H9 (cell line): Measurements from ENCODE around the gene TOGARAM1. TPM values are rescaled to one million over a fixed set of nuclear protein-coding genes. Genes with fewer than 3 reads are reported as not detected.

ENCODE experiments used
- DNase-seq: peaks from one replicate; pipeline ENCODE4 v3.0.0-alpha.2; 2017
- H2AFZ ChIP-seq: one replicate; pipeline ENCODE4 v1.6.1; 2013; ENCODE audit warnings: mild to moderate bottlenecking, low read length, control low read depth, moderate library complexity
- H2AK5ac ChIP-seq: 2 replicates; pipeline ENCODE4 v1.6.1; 2013; ENCODE audit warnings: low read length, control low read depth, mixed read lengths; ENCODE audit not compliant: insufficient read length
- H2BK120ac ChIP-seq: one replicate; pipeline ENCODE4 v1.6.1; 2013; ENCODE audit warnings: low read depth, mild to moderate bottlenecking, low read length, control low read depth, inconsistent platforms; ENCODE audit not compliant: poor library complexity, severe bottlenecking
- H2BK12ac ChIP-seq: 2 replicates; pipeline ENCODE4 v1.6.1; 2013; ENCODE audit warnings: low read length, control low read depth, mixed read lengths, low read depth; ENCODE audit not compliant: insufficient read length
- H2BK15ac ChIP-seq: 2 replicates; pipeline ENCODE4 v1.6.1; 2013; ENCODE audit warnings: low read depth, low read length, control low read depth
- H2BK20ac ChIP-seq: one replicate; pipeline ENCODE4 v1.6.1; 2013; ENCODE audit warnings: low read depth, mild to moderate bottlenecking, low read length, control low read depth, inconsistent platforms; ENCODE audit not compliant: poor library complexity, severe bottlenecking
- H2BK5ac ChIP-seq: 2 replicates; pipeline ENCODE4 v1.6.1; 2013; ENCODE audit warnings: low read length, control low read depth, mixed read lengths; ENCODE audit not compliant: insufficient read length
- H3K14ac ChIP-seq: 2 replicates; pipeline ENCODE4 v1.6.1; 2013; ENCODE audit warnings: low read length, control low read depth; ENCODE audit not compliant: insufficient read depth
- H3K18ac ChIP-seq: 2 replicates; pipeline ENCODE4 v1.6.1; 2013; ENCODE audit warnings: low read depth, mild to moderate bottlenecking, mixed read lengths, low read length, control low read depth; ENCODE audit not compliant: insufficient read length
- H3K23ac ChIP-seq: 2 replicates; pipeline ENCODE4 v1.6.1; 2013; ENCODE audit warnings: low read length, control low read depth, mixed read lengths, low read depth; ENCODE audit not compliant: insufficient read length
- H3K23me2 ChIP-seq: 2 replicates; pipeline ENCODE4 v1.6.1; 2013; ENCODE audit warnings: low read depth, mild to moderate bottlenecking, mixed read lengths, low read length, control low read depth; ENCODE audit not compliant: insufficient read length, poor library complexity, severe bottlenecking
- H3K27ac ChIP-seq: 2 replicates; pipeline ENCODE4 v1.5.1; 2013; ENCODE audit warnings: low read length, control low read depth, mixed read lengths, low read depth; ENCODE audit not compliant: insufficient read length
- H3K27me3 ChIP-seq: 2 replicates; pipeline ENCODE4 v1.6.1; 2013; ENCODE audit warnings: low read length, control low read depth, inconsistent platforms; ENCODE audit not compliant: insufficient read depth
- H3K4ac ChIP-seq: 2 replicates; pipeline ENCODE4 v1.6.1; 2013; ENCODE audit warnings: low read depth, mild to moderate bottlenecking, control low read depth, inconsistent platforms, low read length, moderate library complexity
- H3K4me1 ChIP-seq: 2 replicates; pipeline ENCODE4 v1.6.1; 2013; ENCODE audit warnings: low read length, control low read depth, inconsistent platforms; ENCODE audit not compliant: insufficient read depth
- H3K4me2 ChIP-seq: 2 replicates; pipeline ENCODE4 v1.6.1; 2013; ENCODE audit warnings: low read length, control low read depth, mixed read lengths; ENCODE audit not compliant: insufficient read length, insufficient read depth
- H3K56ac ChIP-seq: 2 replicates; pipeline ENCODE4 v1.6.1; 2013; ENCODE audit warnings: low read depth, mild to moderate bottlenecking, mixed read lengths, low read length, control low read depth; ENCODE audit not compliant: insufficient read length
- H3K79me1 ChIP-seq: 2 replicates; pipeline ENCODE4 v1.6.1; 2013; ENCODE audit warnings: low read depth, mild to moderate bottlenecking, moderate library complexity, low read length, control low read depth, inconsistent platforms; ENCODE audit not compliant: insufficient read depth, poor library complexity, severe bottlenecking
- H3K79me2 ChIP-seq: 2 replicates; pipeline ENCODE4 v1.6.1; 2013; ENCODE audit warnings: low read length, control low read depth, inconsistent platforms; ENCODE audit not compliant: insufficient read depth
- H3K9ac ChIP-seq: 2 replicates; pipeline ENCODE4 v1.6.1; 2013; ENCODE audit warnings: low read length, control low read depth, mixed read lengths; ENCODE audit not compliant: insufficient read length; ENCODE audit errors: extremely low read depth
- H3K9me3 ChIP-seq: one replicate; pipeline ENCODE4 v1.6.1; 2013; ENCODE audit warnings: low read depth, low read length, inconsistent platforms; ENCODE audit not compliant: control insufficient read depth
- H3T11ph ChIP-seq: one replicate; pipeline ENCODE4 v1.6.1; 2013; ENCODE audit warnings: mild to moderate bottlenecking, low read length, control low read depth, inconsistent platforms
- H4K20me1 ChIP-seq: one replicate; pipeline ENCODE4 v1.6.1; 2013; ENCODE audit not compliant: control insufficient read depth, insufficient read length, insufficient read depth
- H4K5ac ChIP-seq: 2 replicates; pipeline ENCODE4 v1.6.1; 2013; ENCODE audit warnings: low read depth, mild to moderate bottlenecking, mixed read lengths, low read length, control low read depth; ENCODE audit not compliant: insufficient read length
- H4K8ac ChIP-seq: replicated peaks from 2 replicates; pipeline ENCODE4 v1.6.1; 2013; ENCODE audit warnings: low read length, control low read depth, mixed read lengths, low read depth; ENCODE audit not compliant: insufficient read length
- H4K91ac ChIP-seq: 2 replicates; pipeline ENCODE4 v1.6.1; 2013; ENCODE audit warnings: low read depth, mild to moderate bottlenecking, moderate library complexity, mixed read lengths, low read length, control low read depth; ENCODE audit not compliant: insufficient read length
- H3K27ac Mint-ChIP-seq, 3 experiments: 2 replicates in 2 of 3; 3 replicates in 1 of 3; pipeline ENCODE4 v1.8.0; 2020 to 2021; ENCODE audit warnings: mixed read lengths in 3 of 3, mild to moderate bottlenecking in 1 of 3, moderate library complexity in 1 of 3
- H3K27me3 Mint-ChIP-seq: 2 replicates; pipeline ENCODE4 v1.8.0; 2021; ENCODE audit warnings: low read depth, mild to moderate bottlenecking, moderate library complexity, mixed read lengths
- H3K36me3 Mint-ChIP-seq, 3 experiments: 2 replicates in 2 of 3; 3 replicates in 1 of 3; pipeline ENCODE4 v1.8.0; 2020 to 2021; ENCODE audit warnings: low read depth in 3 of 3, mixed read lengths in 3 of 3; ENCODE audit not compliant: insufficient read depth in 1 of 3
- H3K4me1 Mint-ChIP-seq, 2 experiments: 2 replicates each; pipeline ENCODE4 v1.8.0; 2020; ENCODE audit warnings: mixed read lengths in 2 of 2
- H3K4me3 Mint-ChIP-seq, 2 experiments: 2 replicates in 1 of 2; 3 replicates in 1 of 2; pipeline ENCODE4 v1.8.0; 2020 to 2021; ENCODE audit warnings: mild to moderate bottlenecking in 2 of 2, mixed read lengths in 2 of 2, moderate library complexity in 1 of 2
- H3K9me3 Mint-ChIP-seq, 2 experiments: 2 replicates in 1 of 2; 3 replicates in 1 of 2; pipeline ENCODE4 v1.8.0; 2020; ENCODE audit warnings: mild to moderate bottlenecking in 2 of 2, mixed read lengths in 2 of 2, moderate library complexity in 1 of 2
- CTCF ChIP-seq: fragments of 200-600 bp; sonication (generic); conservative IDR thresholded peaks from 3 replicates; pipeline ENCODE4 v1.8.0; 2021; ENCODE audit warnings: antibody characterized with exemption, mild to moderate bottlenecking
- WGBS: extraction: QIAGEN DNeasy Blood & Tissue Kit; methylation state at CpG from one replicate; pipeline ENCODE4 v1.1.7; 2013; ENCODE audit warnings: missing lambda C conversion rate, low lambda C conversion rate, mixed read lengths; ENCODE audit not compliant: insufficient read length; ENCODE audit errors: extremely low coverage; 5-methylcytosine and 5-hydroxymethylcytosine counted together
- total RNA-seq: library from RNA; stranded (reverse); gene quantifications from 2 replicates; pipeline ENCODE4 v1.2.1, GENCODE V29; 2021

TOGARAM1 gene
- total RNA-seq, 1 experiment from 2014 or later, result 11.4 TPM

GRCh38 chr14:44971459-44971858 lies 9.5 kb downstream of the TOGARAM1 start:
- H3K4me3 Mint-ChIP-seq, result no peak overlapping the region
- H3K9ac ChIP-seq, result no peak overlapping the region

More at GRCh38 chr14:44971459-44971858, 9.5 kb downstream of the TOGARAM1 start:
- H3K4ac ChIP-seq, result no peak overlapping the region
- no peak for DNase-seq
- no peaks in the 10 kb centered on the region for H4K20me1 ChIP-seq
- Mint-ChIP-seq H3K27me3 (no peaks in the 10 kb centered on the region), H3K36me3 (peaks cover 13 to 30% (median 16%) of the 10 kb centered on the region in 3 experiments; a peak in 6 of 7 replicates), H3K9me3 (peaks cover 0 to 4% of the 10 kb centered on the region in 2 experiments; a peak in 1 of 5 replicates), H3K27ac (no peak overlapping the region), H3K4me1 (peaks cover 15 to 21% of the 10 kb centered on the region in 2 experiments)
- H3K9me3 ChIP-seq, result no peaks in the 10 kb centered on the region
- H2BK20ac ChIP-seq, result no peak overlapping the region
- WGBS, result no CpG with 5 or more reads among the region's 4 CpGs
- no peak overlapping the region for H2AK5ac ChIP-seq
- H3T11ph ChIP-seq, result no peak overlapping the region
- no peak overlapping the region for H4K91ac ChIP-seq
- no peak for TF ChIP-seq CTCF
- H3K14ac ChIP-seq, result no peak overlapping the region
- H2BK15ac ChIP-seq, result no peak overlapping the region
- no peaks in the 10 kb centered on the region for H3K79me1 ChIP-seq
- peaks cover 8% of the 10 kb centered on the region; the same call in 1 of the 2 replicates for H3K79me2 ChIP-seq
- H3K4me2 ChIP-seq, result no peak overlapping the region
- H2AFZ ChIP-seq, result no peak overlapping the region
- no peak overlapping the region for H3K56ac ChIP-seq
- no peaks in the 10 kb centered on the region for H3K4me1 ChIP-seq
- H4K5ac ChIP-seq, result no peak overlapping the region
- H4K8ac ChIP-seq, result no peak overlapping the region
- H3K27ac ChIP-seq, result no peak overlapping the region
- no peak overlapping the region for H2BK120ac ChIP-seq
- H3K23ac ChIP-seq, result no peak overlapping the region
- H3K23me2 ChIP-seq, result no peaks in the 10 kb centered on the region
- no peak overlapping the region for H3K18ac ChIP-seq
- H2BK5ac ChIP-seq, result no peak overlapping the region
- H2BK12ac ChIP-seq, result no peak overlapping the region
- H3K27me3 ChIP-seq, result no peaks in the 10 kb centered on the region
